D721Med (cell line): ENCODE results near the gene CPNE8.

Experiments
- DNase-seq: peaks from one replicate; pipeline ENCODE4 v3.0.0; 2011; ENCODE audit warnings: low spot score; ENCODE audit not compliant: insufficient read length
- FAIRE-seq: peaks from 2 replicates; lab custom pipeline; 2011; peaks lifted over from hg19 to GRCh38; lab: Jason Lieb, UNC
- CTCF ChIP-seq: IDR thresholded peaks from 2 replicates; pipeline ENCODE4 v1.5.1; 2012; ENCODE audit warnings: mild to moderate bottlenecking, control low read depth; ENCODE audit not compliant: insufficient read depth; ENCODE audit errors: missing control alignments

Gene CPNE8

GRCh38 chr12:38607295-38607694 is 298.1 kb downstream of the CPNE8 start:
- no peak for TF ChIP-seq CTCF
- DNase-seq (no peak), FAIRE-seq (no peak)
